Thyroid gland (tissue), 4 donors: ENCODE measurements around the gene UBE2E2. TPM values are rescaled to one million over a fixed set of nuclear protein-coding genes. Genes with fewer than 3 reads are reported as not detected.

Source experiments
- DNase-seq, 2 donors: peaks; one replicate each; pipeline ENCODE4 v3.0.0-alpha.2; 2019
- H3K27ac ChIP-seq, 3 donors: fragments of 200-600 bp; sonication (generic); 1 replicate in 2 of 3; 2 replicates in 1 of 3; pipeline ENCODE4 v1.5.1; 2016 to 2019; ENCODE audit warnings: mild to moderate bottlenecking in 1 of 3, moderate library complexity in 1 of 3
- H3K27me3 ChIP-seq: fragments of 200-600 bp; sonication (generic); one replicate; pipeline ENCODE4 v1.5.1; 2019
- H3K36me3 ChIP-seq, 2 donors: fragments of 200-600 bp; sonication (generic); one replicate each; pipeline ENCODE4 v1.5.1; 2016 to 2019
- H3K4me1 ChIP-seq, 2 donors: fragments of 200-600 bp; sonication (generic); one replicate each; pipeline ENCODE4 v1.5.1; 2017 to 2019
- H3K4me3 ChIP-seq, 3 donors: fragments of 200-600 bp; sonication (generic); replicated peaks in 1 of 3; 1 replicate in 2 of 3; 2 replicates in 1 of 3; pipeline ENCODE4 v1.5.1; 2016; ENCODE audit warnings: mild to moderate bottlenecking in 1 of 3
- H3K9me3 ChIP-seq: fragments of 200-600 bp; sonication (generic); one replicate; pipeline ENCODE4 v1.5.1; 2017
- CTCF ChIP-seq, 6 experiments: fragments of 200-600 bp in 3 of 6; fragments of 450-650 bp in 3 of 6; sonication (generic) in 3 of 6; IDR thresholded peaks; one replicate each; pipeline ENCODE4 v1.5.1; 2016 to 2019; ENCODE audit warnings: antibody characterized with exemption in 6 of 6, mild to moderate bottlenecking in 2 of 6, inconsistent platforms in 1 of 6, moderate library complexity in 1 of 6
- POLR2A ChIP-seq, 2 donors: fragments of 450-650 bp; IDR thresholded peaks; one replicate each; pipeline ENCODE4 v1.6.1; 2017; ENCODE audit warnings: antibody characterized with exemption in 2 of 2, mild to moderate bottlenecking in 2 of 2, moderate library complexity in 1 of 2
- WGBS, 2 donors: methylation state at CpG; one replicate each; pipeline ENCODE4 v1.1.5; 2017; 5-methylcytosine and 5-hydroxymethylcytosine counted together
- intact Hi-C: fragments of 100-400 bp; cut with DNase I; formaldehyde crosslinking; loops from one replicate; pipeline ENCODE4 v1.15.1; 2023
- total RNA-seq, 4 donors: library from RNA; depleted of rRNA; stranded (reverse); fragments of >200 nt; gene quantifications; one replicate each; pipeline ENCODE4 v1.2.3, GENCODE V29; 2016

UBE2E2 gene
- total RNA-seq, 4 donors from 2014 or later = 28.5 to 46.0 (median 38.4) TPM

GRCh38 chr3:23590424-23591273 is 387.5 kb downstream of the UBE2E2 start:
- no peak overlapping the region for H3K4me3 ChIP-seq
- 76 to 84% methylated on average over 8 of the region's 8 CpGs for WGBS, 2 donors
- no peaks in the 10 kb centered on the region for H3K36me3 ChIP-seq
- H3K9me3 ChIP-seq = no peaks in the 10 kb centered on the region
- TF ChIP-seq CTCF (IDR thresholded peaks at IDR 0.05) = no peak
- no peak for TF ChIP-seq POLR2A (IDR thresholded peaks at IDR 0.05)
- intact Hi-C loops = no loop called here
- no peak overlapping the region for H3K27ac ChIP-seq
- H3K27me3 ChIP-seq = no peaks in the 10 kb centered on the region
- H3K4me1 ChIP-seq = peaks cover 0 to 5% of the 10 kb centered on the region in 2 donors
- DNase-seq = no peak

- no peak overlapping the region for H3K4me3 ChIP-seq
- no peak overlapping the region for H3K27ac ChIP-seq
- H3K27me3 ChIP-seq = no peaks in the 10 kb centered on the region
- no peak for DNase-seq
- WGBS, 2 donors = 93 to 96% methylated on average over 2 of the region's 2 CpGs
- TF ChIP-seq POLR2A (IDR thresholded peaks at IDR 0.05) = no peak
- no peak for TF ChIP-seq CTCF (IDR thresholded peaks at IDR 0.05)
- intact Hi-C loops = no loop called here
- no peaks in the 10 kb centered on the region for H3K36me3 ChIP-seq
- H3K9me3 ChIP-seq = no peaks in the 10 kb centered on the region
- peaks cover 0 to 5% of the 10 kb centered on the region in 2 donors for H3K4me1 ChIP-seq
Measured at GRCh38 chr3:23591374-23591773, 388.2 kb downstream of the UBE2E2 start.

GRCh38 chr3:23592961-23593931 is 390.1 kb downstream of the UBE2E2 start:
- H3K27me3 ChIP-seq = no peaks in the 10 kb centered on the region
- no peak overlapping the region for H3K4me3 ChIP-seq
- no peak overlapping the region for H3K27ac ChIP-seq
- intact Hi-C loops = no loop called here
- H3K4me1 ChIP-seq = peaks cover 0 to 5% of the 10 kb centered on the region in 2 donors
- DNase-seq = no peak
- no peaks in the 10 kb centered on the region for H3K9me3 ChIP-seq
- WGBS, 2 donors = 84 to 86% methylated on average over 5 of the region's 5 CpGs
- TF ChIP-seq POLR2A (IDR thresholded peaks at IDR 0.05) (no peak), CTCF (IDR thresholded peaks at IDR 0.05) (no peak)
- no peaks in the 10 kb centered on the region for H3K36me3 ChIP-seq

GRCh38 chr3:23594066-23594465 is 390.9 kb downstream of the UBE2E2 start:
- TF ChIP-seq POLR2A (IDR thresholded peaks at IDR 0.05) (no peak), CTCF (IDR thresholded peaks at IDR 0.05) (no peak)
- Histone ChIP-seq H3K27me3 (no peaks in the 10 kb centered on the region), H3K9me3 (no peaks in the 10 kb centered on the region), H3K36me3 (no peaks in the 10 kb centered on the region), H3K27ac (no peak overlapping the region), H3K4me3 (no peak overlapping the region), H3K4me1 (peaks cover 0 to 5% of the 10 kb centered on the region in 2 donors)
- 68 to 71% methylated on average over 4 of the region's 4 CpGs for WGBS, 2 donors
- intact Hi-C loops = no loop called here
- no peak for DNase-seq
